ENCODE data around the gene SCARF2.

SCARF2 gene, protein sequence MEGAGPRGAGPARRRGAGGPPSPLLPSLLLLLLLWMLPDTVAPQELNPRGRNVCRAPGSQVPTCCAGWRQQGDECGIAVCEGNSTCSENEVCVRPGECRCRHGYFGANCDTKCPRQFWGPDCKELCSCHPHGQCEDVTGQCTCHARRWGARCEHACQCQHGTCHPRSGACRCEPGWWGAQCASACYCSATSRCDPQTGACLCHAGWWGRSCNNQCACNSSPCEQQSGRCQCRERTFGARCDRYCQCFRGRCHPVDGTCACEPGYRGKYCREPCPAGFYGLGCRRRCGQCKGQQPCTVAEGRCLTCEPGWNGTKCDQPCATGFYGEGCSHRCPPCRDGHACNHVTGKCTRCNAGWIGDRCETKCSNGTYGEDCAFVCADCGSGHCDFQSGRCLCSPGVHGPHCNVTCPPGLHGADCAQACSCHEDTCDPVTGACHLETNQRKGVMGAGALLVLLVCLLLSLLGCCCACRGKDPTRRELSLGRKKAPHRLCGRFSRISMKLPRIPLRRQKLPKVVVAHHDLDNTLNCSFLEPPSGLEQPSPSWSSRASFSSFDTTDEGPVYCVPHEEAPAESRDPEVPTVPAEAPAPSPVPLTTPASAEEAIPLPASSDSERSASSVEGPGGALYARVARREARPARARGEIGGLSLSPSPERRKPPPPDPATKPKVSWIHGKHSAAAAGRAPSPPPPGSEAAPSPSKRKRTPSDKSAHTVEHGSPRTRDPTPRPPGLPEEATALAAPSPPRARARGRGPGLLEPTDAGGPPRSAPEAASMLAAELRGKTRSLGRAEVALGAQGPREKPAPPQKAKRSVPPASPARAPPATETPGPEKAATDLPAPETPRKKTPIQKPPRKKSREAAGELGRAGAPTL

GRCh38 chr22:20437613-20438426 is at the start of gene SCARF2:
SCARF2 (minus strand) TSS chr22:20437825; CDS start chr22:20437754, 71 bp downstream.
- TF ChIP-seq EZH2 (IDR thresholded peaks at IDR 0.05; ENCODE audit: borderline replicate concordance, low read depth, low read length, severe bottlenecking) (no peak), CTCF (IDR thresholded peaks at IDR 0.05; ENCODE audit: borderline replicate concordance, extremely low read depth, low read length, poor library complexity, severe bottlenecking) (no peak)
- no peak within 1 kb of the TSS for H3K27ac ChIP-seq (ENCODE audit: low read length)
- DNase-seq: no peak
- no peaks in the 10 kb centered on the region for H3K27me3 ChIP-seq (ENCODE audit: insufficient read depth, low read length, poor library complexity)
- H3K4me2 ChIP-seq (ENCODE audit: insufficient read depth, low read length): no peak within 1 kb of the TSS
- H4K20me1 ChIP-seq (ENCODE audit: insufficient read depth, low read length): peaks cover 8% of the 10 kb centered on the region; the same call in 1 of the 2 replicates
- H2AFZ ChIP-seq (ENCODE audit: low read depth, low read length): no peak within 1 kb of the TSS
- H3K4me1 ChIP-seq (ENCODE audit: insufficient read depth, low read length): no peaks in the 10 kb centered on the region
- peaks cover 14% of the 10 kb centered on the region for H3K36me3 ChIP-seq (ENCODE audit: insufficient read depth, low read length)
- no peak for ATAC-seq (ENCODE audit: insufficient read depth, low read depth)
- no peaks in the 10 kb centered on the region for H3K9me3 ChIP-seq (ENCODE audit: insufficient read depth, low read length, severe bottlenecking)
- H3K79me2 ChIP-seq (ENCODE audit: insufficient read depth, low read length): no peaks in the 10 kb centered on the region
- no peak within 1 kb of the TSS for H3K4me3 ChIP-seq (ENCODE audit: low read depth in 1 of 2, low read length in 2 of 2)
- no peak within 1 kb of the TSS for H3K9ac ChIP-seq (ENCODE audit: low read depth, low read length)

DNA sequence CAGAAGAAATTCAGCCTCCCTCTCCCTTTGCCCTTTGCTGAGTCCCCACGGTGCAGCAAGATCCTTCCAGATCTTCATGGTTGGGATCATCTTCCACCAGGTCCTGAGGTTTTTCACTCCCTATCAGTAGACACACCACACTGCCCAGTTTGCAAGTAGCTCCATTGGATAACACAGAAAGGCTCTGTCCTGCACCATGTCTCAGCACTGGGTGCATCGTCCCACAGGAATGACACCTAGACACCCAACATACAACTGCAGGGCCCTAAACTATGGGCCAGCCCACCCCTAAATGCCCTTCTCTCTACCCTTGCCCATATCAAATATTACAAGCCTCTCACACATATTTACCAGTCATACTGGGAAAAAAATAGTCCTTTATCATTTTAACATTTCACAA is 48.6 kb upstream of the SCARF2 start:
- no peak for TF ChIP-seq EZH2 (IDR thresholded peaks at IDR 0.05; ENCODE audit: borderline replicate concordance, low read depth, low read length, severe bottlenecking)
- no peak for TF ChIP-seq CTCF (IDR thresholded peaks at IDR 0.05; ENCODE audit: borderline replicate concordance, extremely low read depth, low read length, poor library complexity, severe bottlenecking)
- Histone ChIP-seq H3K27me3 (ENCODE audit: insufficient read depth, low read length, poor library complexity) (no peaks in the 10 kb centered on the region), H3K4me1 (ENCODE audit: insufficient read depth, low read length) (no peaks in the 10 kb centered on the region), H3K79me2 (ENCODE audit: insufficient read depth, low read length) (peaks cover 29% of the 10 kb centered on the region; the same call in 1 of the 2 replicates), H3K27ac (ENCODE audit: low read length) (no peak overlapping the region), H3K9ac (ENCODE audit: low read depth, low read length) (no peak overlapping the region), H3K36me3 (ENCODE audit: insufficient read depth, low read length) (peaks cover 23% of the 10 kb centered on the region), H3K4me2 (ENCODE audit: insufficient read depth, low read length) (no peak overlapping the region), H3K9me3 (ENCODE audit: insufficient read depth, low read length, severe bottlenecking) (no peaks in the 10 kb centered on the region), H2AFZ (ENCODE audit: low read depth, low read length) (no peak overlapping the region), H4K20me1 (ENCODE audit: insufficient read depth, low read length) (peaks cover 22% of the 10 kb centered on the region), H3K4me3 (ENCODE audit: low read depth in 1 of 2, low read length in 2 of 2) (no peak overlapping the region)
- DNase-seq (no peak), ATAC-seq (ENCODE audit: insufficient read depth, low read depth) (no peak)

DNA sequence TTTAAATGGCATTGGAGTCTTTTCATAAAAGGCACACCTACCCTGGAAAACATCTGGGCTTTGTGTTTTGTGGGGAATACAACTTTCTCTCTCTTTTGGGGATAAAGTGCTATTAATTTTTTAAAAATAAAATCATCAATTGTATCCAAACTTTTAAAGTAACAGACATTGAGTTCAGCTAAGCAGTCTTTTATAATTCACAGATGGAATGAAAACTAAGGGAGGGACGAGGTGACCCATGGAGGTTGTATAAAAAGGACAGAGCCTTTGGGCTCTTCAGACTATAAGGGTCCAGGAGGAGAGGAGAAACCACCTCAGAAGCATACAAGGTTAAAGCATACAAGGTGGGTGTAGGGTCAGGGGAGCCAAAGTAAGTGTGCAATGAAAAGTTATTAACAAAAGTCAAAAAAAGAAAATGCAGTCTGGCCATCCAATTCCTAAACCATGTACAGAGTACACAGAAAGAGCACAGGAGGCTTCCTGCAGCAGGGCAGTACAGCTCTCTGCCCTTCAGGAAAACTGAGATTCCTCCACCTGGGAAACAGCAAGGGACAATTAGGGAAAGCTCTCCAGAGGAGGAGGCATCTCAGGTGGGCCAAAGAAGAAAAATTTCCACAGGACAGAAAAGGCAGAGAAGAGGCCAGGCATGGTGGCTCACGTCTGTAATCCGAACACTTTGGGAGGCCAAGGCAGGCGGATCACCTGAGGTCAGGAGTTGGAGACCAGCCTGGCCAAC is 47.5 kb upstream of the SCARF2 start:
- Histone ChIP-seq H3K9me3 (ENCODE audit: insufficient read depth, low read length, severe bottlenecking) (no peaks in the 10 kb centered on the region), H3K9ac (ENCODE audit: low read depth, low read length) (no peak overlapping the region), H3K4me1 (ENCODE audit: insufficient read depth, low read length) (no peaks in the 10 kb centered on the region), H3K27ac (ENCODE audit: low read length) (no peak overlapping the region), H3K79me2 (ENCODE audit: insufficient read depth, low read length) (peaks cover 21% of the 10 kb centered on the region; the same call in 1 of the 2 replicates), H3K36me3 (ENCODE audit: insufficient read depth, low read length) (peaks cover 23% of the 10 kb centered on the region), H3K27me3 (ENCODE audit: insufficient read depth, low read length, poor library complexity) (no peaks in the 10 kb centered on the region), H3K4me3 (ENCODE audit: low read depth in 1 of 2, low read length in 2 of 2) (no peak overlapping the region), H3K4me2 (ENCODE audit: insufficient read depth, low read length) (no peak overlapping the region), H2AFZ (ENCODE audit: low read depth, low read length) (no peak overlapping the region), H4K20me1 (ENCODE audit: insufficient read depth, low read length) (peaks cover 22% of the 10 kb centered on the region)
- ATAC-seq (ENCODE audit: insufficient read depth, low read depth) (no peak), DNase-seq (no peak)
- no peak for TF ChIP-seq CTCF (IDR thresholded peaks at IDR 0.05; ENCODE audit: borderline replicate concordance, extremely low read depth, low read length, poor library complexity, severe bottlenecking)
- no peak for TF ChIP-seq EZH2 (IDR thresholded peaks at IDR 0.05; ENCODE audit: borderline replicate concordance, low read depth, low read length, severe bottlenecking)
